HG02678 (cell line): Measurements from ENCODE around the gene AK6.
A peak's percentile ranks its signal among the peaks of the same experiment; 100 is the strongest.
"Not testable (repeated sequence)": the region's sequence is repeated elsewhere in the genome, so short reads cannot be mapped to it uniquely, and the experiment has no call there.

Experiments used
- ATAC-seq: cut with Tn5 transposase; IDR thresholded peaks from one replicate; pipeline ENCODE4 v1.9.1; 2021; ENCODE audit warnings: mild to moderate bottlenecking, moderate library complexity; ENCODE audit not compliant: unreplicated experiment

AK6 gene

DNA sequence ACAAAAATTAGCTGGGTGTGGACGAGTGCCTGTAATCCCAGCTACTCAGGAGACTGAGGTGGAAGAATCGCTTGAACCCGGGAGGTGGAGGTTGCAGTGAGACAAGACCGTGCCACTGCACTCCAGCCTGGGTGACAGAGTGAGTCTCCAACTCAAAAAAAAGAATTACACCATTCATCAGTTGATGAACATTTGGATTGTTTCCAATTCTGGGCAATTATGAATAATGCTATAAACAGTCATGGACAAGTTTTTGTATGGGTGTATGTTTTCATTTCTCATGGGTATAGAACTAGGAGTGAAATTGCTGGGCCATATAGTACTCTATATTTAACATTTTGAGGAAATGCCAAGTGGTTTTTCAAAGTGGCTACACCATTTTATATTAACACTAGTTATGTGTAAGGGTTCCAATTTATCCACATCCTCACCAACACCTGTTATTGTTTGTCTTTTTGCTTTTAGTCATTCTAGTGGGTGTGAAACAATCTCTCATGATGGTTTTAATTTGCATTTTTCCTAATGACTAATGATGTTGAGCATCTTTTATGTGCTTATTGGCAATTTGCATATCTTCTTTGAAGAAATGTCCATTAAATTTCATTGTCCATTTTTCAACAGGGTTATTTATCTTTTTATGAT, 27.7 kb downstream of the AK6 start:
- no peak for ATAC-seq

DNA sequence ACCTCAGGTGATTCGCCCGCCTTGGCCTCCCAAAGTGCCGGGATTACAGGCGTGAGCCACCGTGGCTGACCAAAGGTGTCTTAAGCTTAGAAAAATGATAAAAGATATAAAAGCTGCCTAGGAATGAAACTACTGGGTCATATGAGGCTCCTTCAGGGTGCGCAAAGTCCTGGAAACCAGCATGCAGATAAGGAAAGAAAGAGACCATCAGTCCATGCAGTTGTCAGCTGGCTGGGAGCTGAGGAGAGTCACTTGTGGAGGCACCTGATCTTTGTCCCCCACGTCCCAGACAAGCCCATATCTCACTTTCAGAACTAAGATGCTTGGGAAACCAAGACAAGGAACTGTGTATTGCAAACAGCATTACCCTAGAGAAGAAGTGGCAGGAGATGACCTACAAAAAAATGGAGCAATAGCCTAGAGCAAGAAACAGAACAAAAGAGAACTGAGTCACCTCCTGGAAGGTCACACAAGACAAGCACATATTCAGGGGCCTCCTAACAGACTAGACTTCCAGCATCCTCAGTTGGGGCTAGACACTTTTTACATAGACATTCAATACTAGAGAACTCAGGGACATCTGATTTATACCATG, 33.9 kb downstream of the AK6 start:
- no peak for ATAC-seq

DNA sequence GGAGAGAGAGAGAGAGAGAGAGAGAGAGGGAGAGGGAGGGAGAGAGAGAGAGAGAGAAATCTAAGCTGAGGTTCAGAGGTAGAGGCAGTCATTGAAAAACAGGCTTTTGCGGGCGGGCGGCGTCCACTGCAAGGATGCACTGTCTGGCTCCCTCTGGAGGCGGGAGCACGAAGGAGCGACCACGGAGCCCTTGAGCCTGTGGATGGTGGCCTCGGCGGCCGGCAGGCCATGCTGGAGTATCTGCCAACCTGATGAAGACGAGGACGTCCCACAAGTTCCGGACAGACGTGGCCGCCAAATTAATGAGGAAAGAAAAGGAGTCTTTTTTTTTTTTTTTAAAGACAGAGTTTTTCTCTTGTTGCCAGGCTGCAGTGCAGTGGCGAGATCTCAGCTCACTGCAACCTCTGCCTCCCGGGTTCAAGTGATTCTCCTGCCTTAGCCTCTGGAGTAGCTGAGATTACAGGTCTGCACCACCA, 34.5 kb downstream of the AK6 start:
- ATAC-seq = peak; percentile 66

GRCh38 chr5:69333668-69334315, 35.5 kb downstream of the AK6 start:
- ATAC-seq = not testable (repeated sequence)

- ATAC-seq = no peak
Measured at GRCh38 chr5:69331528-69332445, 37.5 kb downstream of the AK6 start.

DNA sequence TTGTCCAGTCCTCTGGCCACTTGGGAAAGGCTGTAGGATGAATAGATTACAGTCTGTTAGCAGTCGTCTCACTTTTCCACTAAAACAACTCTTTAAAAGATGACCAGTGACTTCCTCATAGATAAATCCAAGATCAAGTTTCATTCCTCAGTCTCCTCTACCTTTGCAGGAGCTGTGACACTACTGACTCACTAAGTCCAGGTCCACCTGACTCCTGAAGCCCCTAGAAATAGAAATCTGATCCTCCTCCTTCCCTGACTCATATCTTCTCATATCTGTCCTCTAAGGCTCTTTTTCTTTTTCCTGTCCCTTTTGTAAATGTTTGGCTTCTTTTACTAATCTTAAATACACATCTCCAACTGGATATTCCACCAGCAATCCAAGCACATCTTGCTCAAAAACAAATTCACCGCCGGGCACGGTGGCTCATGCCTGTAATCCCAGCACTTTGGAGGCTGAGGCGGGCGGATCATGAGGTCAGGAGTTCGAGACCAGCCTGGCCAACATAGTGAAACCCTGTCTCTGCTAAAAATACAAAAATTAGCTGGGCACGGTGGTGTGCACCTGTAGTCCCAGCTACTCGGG, 39.3 kb downstream of the AK6 start:
- ATAC-seq = no peak

- no peak for ATAC-seq
Measured at GRCh38 chr5:69326365-69326764, 43.0 kb downstream of the AK6 start.

DNA sequence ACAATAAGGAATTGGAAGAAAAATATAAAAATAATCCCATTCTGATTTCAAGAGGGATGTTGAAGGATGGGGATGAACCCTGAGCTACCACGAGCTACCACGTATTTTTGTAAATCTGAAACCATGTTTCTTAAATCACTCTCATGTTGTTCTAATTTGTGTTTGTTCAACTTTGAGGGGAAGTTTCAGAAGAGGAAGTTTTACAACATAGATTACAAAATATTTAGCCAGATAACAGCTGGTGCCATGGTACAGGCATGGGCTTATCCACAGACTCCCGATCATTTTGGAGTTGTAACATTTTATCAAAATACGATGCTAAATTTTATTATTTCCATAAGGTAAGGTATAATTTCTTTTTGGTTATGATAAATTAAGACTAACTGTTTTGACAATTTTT, 51.9 kb downstream of the AK6 start:
- no peak for ATAC-seq

GRCh38 chr5:69315972-69316371, 53.3 kb downstream of the AK6 start:
- ATAC-seq = no peak

- no peak for ATAC-seq
Measured at GRCh38 chr5:69313428-69313827, 55.9 kb downstream of the AK6 start.

GRCh38 chr5:69312459-69313160, 56.7 kb downstream of the AK6 start:
- no peak for ATAC-seq

- no peak for ATAC-seq
Measured at GRCh38 chr5:69309380-69309779, 59.9 kb downstream of the AK6 start.

GRCh38 chr5:69308046-69308553, 61.2 kb downstream of the AK6 start:
- no peak for ATAC-seq

- ATAC-seq = no peak
Measured at GRCh38 chr5:69305512-69305911, 63.8 kb downstream of the AK6 start.
